Fibroblast of skin of back (primary cell): Measurements from ENCODE around the gene CCL19.

Source experiments
- DNase-seq: peaks from one replicate; pipeline ENCODE4 v3.0.0-alpha.2; 2013

Gene CCL19

GRCh38 chr9:34659592-34660253, 31.4 kb downstream of the CCL19 start:
- DNase-seq: no peak

DNA sequence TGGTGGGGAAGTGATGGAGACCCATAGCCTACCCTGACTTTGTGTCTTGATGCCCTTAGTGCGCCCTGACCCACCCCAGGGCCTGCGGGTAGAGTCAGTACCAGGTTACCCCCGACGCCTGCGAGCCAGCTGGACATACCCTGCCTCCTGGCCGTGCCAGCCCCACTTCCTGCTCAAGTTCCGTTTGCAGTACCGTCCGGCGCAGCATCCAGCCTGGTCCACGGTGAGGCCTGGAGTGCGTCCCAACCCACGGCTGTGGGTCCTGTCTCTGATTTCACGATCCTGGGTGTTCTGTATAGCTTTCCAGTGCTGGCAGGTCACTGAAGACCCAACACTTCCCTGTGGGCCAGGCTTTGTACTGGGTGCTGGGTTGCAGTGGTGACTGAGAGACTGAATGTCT, 32.6 kb downstream of the CCL19 start:
- no peak for DNase-seq

DNA sequence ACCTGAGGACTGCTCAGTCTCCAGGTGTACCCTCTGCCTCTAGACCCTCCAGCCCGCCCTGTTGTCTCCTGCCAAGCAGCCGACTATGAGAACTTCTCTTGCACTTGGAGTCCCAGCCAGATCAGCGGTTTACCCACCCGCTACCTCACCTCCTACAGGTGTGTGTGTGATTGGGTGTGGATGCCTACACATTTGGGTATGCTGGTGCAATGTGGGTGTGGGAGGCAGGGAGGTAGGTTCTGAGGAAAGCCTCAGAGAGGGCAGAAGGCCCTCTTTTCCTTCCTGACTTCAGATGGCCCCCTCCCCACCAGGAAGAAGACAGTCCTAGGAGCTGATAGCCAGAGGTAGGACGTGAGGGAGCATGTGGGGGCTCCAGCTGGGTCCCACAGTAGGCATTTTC, 34.1 kb downstream of the CCL19 start:
- DNase-seq: no peak

DNA sequence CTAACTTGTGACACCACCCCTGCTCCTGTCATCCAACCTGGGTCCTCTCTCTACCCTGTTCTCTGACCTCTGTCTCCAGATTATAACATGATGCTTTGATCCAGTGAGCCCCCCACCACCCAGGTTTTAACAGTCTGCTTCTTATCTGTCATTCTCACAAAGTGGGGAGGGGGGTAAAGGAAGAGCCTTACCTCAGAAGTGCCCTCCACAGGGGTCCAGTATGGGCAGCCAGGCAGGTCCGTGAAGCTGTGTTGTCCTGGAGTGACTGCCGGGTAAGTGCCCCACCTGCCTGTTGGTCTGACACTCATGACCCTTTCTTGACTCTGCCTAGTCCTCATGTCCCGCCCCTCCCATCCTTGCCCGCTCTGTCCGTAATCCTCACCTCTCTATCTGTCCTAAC, 35.7 kb downstream of the CCL19 start:
- no peak for DNase-seq

DNA sequence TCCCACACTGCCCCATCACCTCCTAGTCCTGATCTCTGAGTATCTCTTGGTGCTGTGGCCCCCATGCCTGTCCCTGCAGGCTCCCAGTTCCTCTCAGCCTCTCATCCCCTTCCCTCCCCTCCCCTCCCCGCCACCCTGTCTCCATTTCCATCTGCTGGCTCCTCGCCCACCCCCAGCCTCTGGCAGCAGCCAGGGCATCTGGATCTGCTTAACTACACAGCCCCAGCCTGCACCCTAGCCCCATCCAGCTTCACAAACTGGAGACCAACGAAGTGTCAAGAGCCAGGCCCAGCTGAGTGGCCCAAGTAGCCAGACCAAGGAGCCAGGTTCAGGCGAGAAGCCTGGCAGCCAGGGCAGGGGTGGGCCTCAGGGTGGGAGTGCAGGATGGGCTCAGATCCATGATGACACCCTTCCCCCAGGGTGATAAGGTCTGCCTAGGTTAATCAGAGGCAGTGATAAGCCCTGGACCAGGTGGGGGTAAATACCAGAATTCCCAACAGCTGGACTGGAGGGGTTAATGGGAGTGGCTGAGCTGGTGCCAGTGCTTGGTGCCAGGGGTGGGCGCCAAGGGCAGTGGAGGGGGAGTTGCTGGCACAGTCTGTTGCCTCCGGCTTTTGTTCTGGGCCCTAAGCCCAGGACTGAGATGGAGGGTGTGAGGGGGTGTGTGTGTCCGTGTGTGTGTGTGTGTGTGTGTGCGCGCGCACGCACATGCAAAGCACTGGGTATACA, 36.6 kb downstream of the CCL19 start:
- peak; percentile 78 for DNase-seq

GRCh38 chr9:34653151-34654072, 37.7 kb downstream of the CCL19 start:
- DNase-seq: peak; percentile 84

DNA sequence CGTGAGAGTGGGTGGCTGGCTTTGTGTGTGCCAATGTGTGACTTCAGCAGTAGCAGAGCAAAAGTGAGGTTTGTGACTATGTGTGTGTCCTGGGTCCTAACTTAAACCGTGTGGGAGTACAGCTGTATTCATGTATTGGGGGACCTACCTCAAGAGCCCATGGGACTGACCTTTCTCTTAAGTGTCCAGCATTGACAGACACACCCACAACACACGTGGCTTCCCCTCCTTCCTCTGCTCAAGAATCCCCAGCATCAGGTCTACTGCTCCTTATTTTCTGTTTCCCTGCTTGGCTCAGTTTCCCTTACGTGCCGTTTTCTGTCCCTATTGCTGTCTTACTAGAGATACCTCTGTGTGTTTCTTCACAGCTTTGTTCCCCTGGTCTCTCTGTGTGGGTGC, 38.5 kb downstream of the CCL19 start:
- DNase-seq: no peak

DNA sequence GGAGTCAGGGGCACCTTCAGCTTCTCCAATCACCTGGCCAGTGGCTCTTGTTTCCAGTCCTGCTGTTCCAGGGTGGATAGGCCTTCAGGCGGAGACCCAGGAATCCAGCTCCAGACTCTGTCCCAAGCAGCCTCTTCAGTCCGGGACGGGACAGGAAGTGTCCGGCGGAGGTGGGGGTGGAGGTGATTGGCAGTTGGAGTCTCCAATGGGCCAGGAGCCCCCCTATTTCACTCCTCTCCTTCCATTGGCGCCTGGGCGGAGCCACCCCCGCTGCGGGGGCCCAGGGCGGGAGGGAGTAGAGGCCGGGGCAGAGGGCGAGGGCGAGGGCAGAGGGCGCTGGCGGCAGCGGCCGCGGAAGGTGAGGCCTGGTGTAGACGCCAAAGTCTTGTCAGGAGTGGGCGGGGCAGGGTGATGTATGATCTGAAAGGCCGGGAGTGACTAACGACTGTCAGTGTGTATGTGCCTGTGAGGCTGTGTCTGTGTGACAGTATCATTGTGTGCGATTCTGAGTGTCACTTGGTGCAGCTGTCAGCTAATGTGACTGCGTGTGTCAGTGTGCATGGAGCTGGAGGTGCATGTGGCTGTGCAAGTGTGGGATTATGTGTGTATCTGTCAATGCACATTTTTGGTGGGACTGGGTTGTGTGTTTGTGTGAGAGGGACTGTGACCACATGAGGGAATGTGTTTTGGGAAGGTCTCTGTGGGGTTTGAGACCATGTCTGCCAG, 39.0 kb downstream of the CCL19 start, which contains the start of gene IL11RA:
IL11RA (plus strand) TSS at position 310 of the 726 bp plus-strand sequence. CDS start 3,033 bp downstream, outside the sequence.
- DNase-seq: peak; percentile 90

DNA sequence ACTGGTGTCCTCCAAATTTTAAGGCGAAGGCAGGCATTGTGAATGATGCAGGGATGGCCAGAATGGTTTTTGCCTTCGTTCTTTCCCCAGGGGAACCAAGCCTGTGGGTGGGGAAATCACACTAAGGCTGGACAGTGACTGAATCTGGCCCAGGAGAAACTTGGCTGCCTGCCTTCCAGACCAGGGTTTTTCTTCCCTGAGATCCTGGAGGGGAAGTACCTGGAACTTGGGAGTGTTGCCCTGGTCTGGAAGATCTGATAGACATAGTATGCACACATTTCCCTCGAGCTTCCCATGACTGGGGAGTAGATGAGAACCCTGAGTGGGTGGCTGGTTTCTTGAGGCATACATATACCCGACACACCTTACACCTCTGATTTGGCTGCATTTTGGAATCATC, 39.8 kb downstream of the CCL19 start:
- no peak for DNase-seq

DNA sequence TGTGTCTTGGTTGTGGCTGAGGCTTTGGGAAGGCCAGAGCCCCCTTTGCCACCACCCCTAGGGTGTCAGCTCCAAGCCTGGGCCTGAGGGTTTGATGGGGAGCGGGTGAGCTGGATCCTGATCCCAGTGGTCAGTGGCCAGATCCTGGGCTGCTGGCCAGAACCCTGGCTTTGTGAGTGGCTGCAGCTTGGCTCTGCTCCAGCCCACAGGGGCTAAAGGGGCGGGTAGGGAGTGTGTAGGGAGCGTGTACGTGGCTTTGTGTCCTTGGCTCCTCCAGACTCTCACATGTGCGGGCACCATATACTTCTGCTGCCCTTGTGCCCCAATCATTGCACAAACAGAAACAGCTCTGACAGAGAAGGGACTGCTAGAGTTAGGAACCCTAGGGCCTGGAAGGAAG, 40.3 kb downstream of the CCL19 start:
- DNase-seq: no peak

GRCh38 chr9:34648673-34649072, 42.4 kb downstream of the CCL19 start:
- DNase-seq: no peak

DNA sequence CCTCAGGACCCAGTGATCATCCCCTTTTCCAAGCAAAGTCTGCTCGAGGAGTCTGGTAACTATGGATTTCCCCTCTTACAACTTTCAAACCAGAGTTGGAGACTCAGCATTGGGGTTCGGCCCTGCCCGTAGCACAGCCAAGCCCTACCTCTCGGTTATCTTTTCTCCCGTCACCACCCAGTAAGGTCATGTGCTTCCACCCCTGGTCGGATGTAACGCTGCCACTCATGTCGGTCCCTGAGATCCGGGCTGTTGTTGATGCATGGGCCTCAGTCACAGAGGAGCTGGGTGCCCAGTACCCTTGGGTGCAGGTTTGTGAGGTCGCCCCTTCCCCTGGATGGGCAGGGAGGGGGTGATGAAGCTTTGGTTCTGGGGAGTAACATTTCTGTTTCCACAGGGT, 43.4 kb downstream of the CCL19 start:
- DNase-seq: no peak

DNA sequence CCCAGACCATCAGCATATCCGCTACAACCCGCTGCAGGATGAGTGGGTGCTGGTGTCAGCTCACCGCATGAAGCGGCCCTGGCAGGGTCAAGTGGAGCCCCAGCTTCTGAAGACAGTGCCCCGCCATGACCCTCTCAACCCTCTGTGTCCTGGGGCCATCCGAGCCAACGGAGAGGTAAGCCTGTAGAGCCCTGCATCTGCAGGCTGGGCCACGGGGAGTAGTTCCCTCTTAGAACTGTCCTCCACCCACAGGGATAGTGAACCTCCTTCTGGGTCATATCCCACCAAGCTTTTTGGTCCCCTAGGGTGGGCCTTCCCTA, 44.0 kb downstream of the CCL19 start:
- no peak for DNase-seq

- DNase-seq: peak; percentile 83
Measured at GRCh38 chr9:34646211-34647083, 44.6 kb downstream of the CCL19 start, which contains the start of gene GALT. TSS of gene GALT (plus strand) at chr9:34646675. CDS start at chr9:34646705, 30 bp downstream.

DNA sequence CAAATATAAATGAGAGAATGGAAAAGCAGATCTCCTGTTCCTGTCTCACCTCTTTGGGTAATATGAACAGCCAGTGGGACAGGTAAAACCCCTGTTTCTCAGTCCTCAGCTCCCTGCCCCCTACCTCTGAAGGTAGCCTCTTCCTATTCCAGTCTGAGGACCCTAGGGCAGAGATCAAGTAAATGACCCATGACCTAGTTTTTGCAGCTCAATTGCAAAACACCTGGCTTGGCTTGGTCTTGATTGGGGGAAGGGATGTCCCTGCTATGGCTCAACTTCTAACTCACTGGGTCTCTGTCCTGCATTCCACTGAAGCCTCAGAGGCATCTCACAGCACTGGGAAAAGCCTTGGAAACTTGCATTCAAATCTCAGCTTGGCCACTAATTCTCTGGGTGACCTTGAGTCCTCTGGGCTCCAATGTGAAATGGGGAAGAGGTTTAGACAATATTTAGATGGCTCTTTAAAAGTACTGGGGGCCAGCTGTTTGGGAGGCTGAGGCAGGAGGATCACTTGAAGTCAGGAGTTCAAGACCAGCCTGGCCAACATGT, 46.2 kb downstream of the CCL19 start:
- DNase-seq: no peak

- DNase-seq: no peak
Measured at GRCh38 chr9:34642679-34643078, 48.4 kb downstream of the CCL19 start.
